ENCODE results near the gene CAMKK1.

Gene CAMKK1

GRCh38 chr17:3813171-3813570 lies 79.7 kb downstream of the CAMKK1 start:
- Histone ChIP-seq H3K4me3 (ENCODE audit: severe bottlenecking) (no peak overlapping the region), H3K36me3 (ENCODE audit: low read depth) (peaks cover 71% of the 10 kb centered on the region), H3K9me3 (ENCODE audit: severe bottlenecking) (no peaks in the 10 kb centered on the region), H3K4me1 (ENCODE audit: insufficient read depth, poor library complexity, severe bottlenecking) (no peaks in the 10 kb centered on the region), H3K27me3 (ENCODE audit: insufficient read depth, poor library complexity, severe bottlenecking) (no peaks in the 10 kb centered on the region), H3K27ac (ENCODE audit: poor library complexity, severe bottlenecking) (no peak overlapping the region)
- TF ChIP-seq CTCF (IDR thresholded peaks at IDR 0.05; ENCODE audit: poor library complexity, severe bottlenecking): no peak
- DNase-seq (ENCODE audit: low spot score): no peak
- ATAC-seq (ENCODE audit: low read depth): no peak

GRCh38 chr17:3812771-3813170 lies 80.1 kb downstream of the CAMKK1 start:
- no peak for TF ChIP-seq CTCF (IDR thresholded peaks at IDR 0.05; ENCODE audit: poor library complexity, severe bottlenecking)
- H3K27ac ChIP-seq (ENCODE audit: poor library complexity, severe bottlenecking): no peak overlapping the region

GRCh38 chr17:3812284-3812683 lies 80.6 kb downstream of the CAMKK1 start:
- no peaks in the 10 kb centered on the region for H3K27me3 ChIP-seq (ENCODE audit: insufficient read depth, poor library complexity, severe bottlenecking)
- no peak for DNase-seq (ENCODE audit: low spot score)
- H3K27ac ChIP-seq (ENCODE audit: poor library complexity, severe bottlenecking): no peak overlapping the region
- no peaks in the 10 kb centered on the region for H3K4me1 ChIP-seq (ENCODE audit: insufficient read depth, poor library complexity, severe bottlenecking)
- H3K4me3 ChIP-seq (ENCODE audit: severe bottlenecking): no peak overlapping the region
- H3K9me3 ChIP-seq (ENCODE audit: severe bottlenecking): no peaks in the 10 kb centered on the region
- no peak for ATAC-seq (ENCODE audit: low read depth)
- H3K36me3 ChIP-seq (ENCODE audit: low read depth): peaks cover 66% of the 10 kb centered on the region
- no peak for TF ChIP-seq CTCF (IDR thresholded peaks at IDR 0.05; ENCODE audit: poor library complexity, severe bottlenecking)

More at GRCh38 chr17:3812771-3813170, 80.1 kb downstream of the CAMKK1 start:
- no peaks in the 10 kb centered on the region for H3K9me3 ChIP-seq (ENCODE audit: severe bottlenecking)
- peaks cover 70% of the 10 kb centered on the region for H3K36me3 ChIP-seq (ENCODE audit: low read depth)
- H3K4me1 ChIP-seq (ENCODE audit: insufficient read depth, poor library complexity, severe bottlenecking): no peaks in the 10 kb centered on the region
- DNase-seq (ENCODE audit: low spot score) (no peak), ATAC-seq (ENCODE audit: low read depth) (no peak)
- H3K27me3 ChIP-seq (ENCODE audit: insufficient read depth, poor library complexity, severe bottlenecking): no peaks in the 10 kb centered on the region
- no peak overlapping the region for H3K4me3 ChIP-seq (ENCODE audit: severe bottlenecking)

Measured in RWPE2 (cell line).